GM12878 (cell line): ENCODE results near the gene NAA38. TPM values are rescaled to one million over a fixed set of nuclear protein-coding genes. Genes with fewer than 3 reads are reported as not detected.

ENCODE experiments used
- ATAC-seq: fragments of 200-7000 bp; cut with Tn5 transposase; 3 replicates; pipeline ENCODE4 v1.9.1; 2020; ENCODE audit warnings: mild to moderate bottlenecking, moderate library complexity
- BruUV-seq: library from RNA; stranded (reverse); fragments of 400-500 nt; replicated peaks from 2 replicates; lab custom pipeline; 2021; lab: Mats Ljungman, UMichigan
- CTCF ChIA-PET: fragments of 300-600 bp; sonication (Branson Sonifier 250); formaldehyde crosslinking; extraction: SDS; loops from one replicate; lab custom pipeline; 2021; ENCODE audit warnings: inconsistent platforms; lab: Yijun Ruan, JAX
- POLR2A ChIA-PET: fragments of 350-600 bp; formaldehyde crosslinking; extraction: SDS; loops from one replicate; lab custom pipeline; 2021; ENCODE audit warnings: inconsistent platforms; lab: Charles Lee
- RAD21 ChIA-PET: fragments of 300-600 bp; sonication (Branson Sonifier 250); formaldehyde crosslinking; loops from one replicate; lab custom pipeline; 2023; ENCODE audit warnings: antibody characterized with exemption; ENCODE audit not compliant: unreplicated experiment; lab: Charles Lee
- SMC1A ChIA-PET: fragments of 300-600 bp; sonication (Branson Sonifier 250); formaldehyde crosslinking; loops from one replicate; lab custom pipeline; 2023; ENCODE audit not compliant: unreplicated experiment, uncharacterized antibody; lab: Charles Lee
- DNase-seq: peaks from one replicate; pipeline ENCODE4 v3.0.0-alpha.2; 2011; ENCODE audit warnings: low read depth, low spot score
- FAIRE-seq: peaks from 3 replicates; lab custom pipeline; 2011; peaks lifted over from hg19 to GRCh38; lab: Jason Lieb, UNC
- H2AFZ ChIP-seq: 2 replicates; pipeline ENCODE4 v1.6.0; 2011; ENCODE audit warnings: low read depth, low read length, control low read depth; ENCODE audit not compliant: control insufficient read depth
- H3K27ac ChIP-seq: 2 replicates; pipeline ENCODE4 v1.5.1; 2011; ENCODE audit warnings: control low read depth; ENCODE audit not compliant: control insufficient read depth, insufficient read depth
- H3K27me3 ChIP-seq, 2 experiments: replicated peaks in 1 of 2; 2 replicates each; pipeline versions ENCODE4 v1.6.0 to v1.6.1; 2011; ENCODE audit warnings: low read length in 1 of 2; ENCODE audit not compliant: control insufficient read depth in 2 of 2, insufficient read depth in 2 of 2
- H3K36me3 ChIP-seq, 2 experiments: 2 replicates each; pipeline ENCODE4 v1.5.1; 2011; ENCODE audit warnings: low read length in 1 of 2; ENCODE audit not compliant: control insufficient read depth in 2 of 2, insufficient read depth in 2 of 2
- H3K4me1 ChIP-seq: 2 replicates; pipeline ENCODE4 v1.6.1; 2011; ENCODE audit warnings: mild to moderate bottlenecking, low read length, moderate library complexity, mixed read lengths; ENCODE audit not compliant: control insufficient read depth, insufficient read depth
- H3K4me2 ChIP-seq: 2 replicates; pipeline ENCODE4 v1.6.0; 2011; ENCODE audit warnings: control low read depth; ENCODE audit not compliant: control insufficient read depth, insufficient read depth
- H3K4me3 ChIP-seq: fragments of 200-600 bp; sonication (generic); 2 replicates; pipeline ENCODE4 v1.5.1; 2016
- H3K79me2 ChIP-seq: 2 replicates; pipeline ENCODE4 v1.6.0; 2011; ENCODE audit warnings: low read length; ENCODE audit not compliant: control insufficient read depth, insufficient read depth
- H3K9ac ChIP-seq: 2 replicates; pipeline ENCODE4 v1.8.0; 2011; ENCODE audit warnings: low read length, control low read depth, mixed read lengths; ENCODE audit not compliant: control insufficient read depth, insufficient read depth
- H3K9me3 ChIP-seq: replicated peaks from 3 replicates; pipeline ENCODE4 v1.5.1; 2011; ENCODE audit warnings: mild to moderate bottlenecking, low read length; ENCODE audit not compliant: control insufficient read depth, insufficient read depth
- H4K20me1 ChIP-seq: 2 replicates; pipeline ENCODE4 v1.6.0; 2011; ENCODE audit not compliant: control insufficient read depth, insufficient read depth
- BMI1 ChIP-seq: fragments of 450-650 bp; IDR thresholded peaks from 2 replicates; pipeline ENCODE4 v1.6.1; 2016; ENCODE audit warnings: mild to moderate bottlenecking, moderate library complexity, borderline replicate concordance
- CHD2 ChIP-seq: IDR thresholded peaks from 2 replicates; pipeline ENCODE4 v1.6.1; 2011; ENCODE audit warnings: low read depth, low read length, improper control_type of control experiment, borderline replicate concordance
- GATAD2B ChIP-seq: fragments of 450-650 bp; conservative IDR thresholded peaks from 2 replicates; pipeline ENCODE4 v1.6.1; 2017; ENCODE audit warnings: low read depth, mild to moderate bottlenecking, moderate library complexity
- IKZF1 ChIP-seq: fragments of 450-650 bp; conservative IDR thresholded peaks from 2 replicates; pipeline ENCODE4 v1.6.1; 2017; ENCODE audit warnings: antibody characterized with exemption, mild to moderate bottlenecking
- MYB ChIP-seq: fragments of 150-350 bp; IDR thresholded peaks from 2 replicates; pipeline ENCODE4 v1.6.1; 2014; ENCODE audit warnings: mild to moderate bottlenecking, low read depth, low read length, borderline replicate concordance
- POLR2A ChIP-seq: IDR thresholded peaks from 2 replicates; pipeline ENCODE4 v1.6.1; 2011; ENCODE audit warnings: low read depth, mild to moderate bottlenecking, low read length
- REST ChIP-seq: IDR thresholded peaks from 2 replicates; pipeline ENCODE4 v1.6.1; 2012; ENCODE audit warnings: mild to moderate bottlenecking, low read depth, low read length
- SREBF2 ChIP-seq: IDR thresholded peaks from 2 replicates; pipeline ENCODE4 v1.6.1; 2012; ENCODE audit warnings: mild to moderate bottlenecking, low read length
- STAT3 ChIP-seq: IDR thresholded peaks from 2 replicates; pipeline ENCODE4 v1.6.1; 2011; ENCODE audit warnings: low read depth, low read length, improper control_type of control experiment
- TCF12 ChIP-seq: IDR thresholded peaks from 2 replicates; pipeline ENCODE4 v1.6.1; 2011; ENCODE audit warnings: low read depth, mild to moderate bottlenecking, low read length
- USF2 ChIP-seq: IDR thresholded peaks from 2 replicates; pipeline ENCODE4 v1.6.1; 2011; ENCODE audit warnings: low read depth, low read length, improper control_type of control experiment, borderline replicate concordance
- ZBTB4 ChIP-seq: fragments of 450-650 bp; formaldehyde crosslinking; IDR thresholded peaks from 2 replicates; pipeline ENCODE4 v1.4.0; 2022; ENCODE audit warnings: mild to moderate bottlenecking, moderate library complexity
- WGBS: methylation state at CpG from one replicate; pipeline ENCODE4 v1.1.6; 2016; ENCODE audit warnings: low lambda C conversion rate; ENCODE audit not compliant: insufficient replicate concordance, insufficient coverage; ENCODE audit errors: missing lambda C conversion rate; 5-methylcytosine and 5-hydroxymethylcytosine counted together
- in situ Hi-C: fragments of 300-500 bp; cut with MboI; formaldehyde crosslinking; loops from 9 replicates; pipeline ENCODE4 v1.14.3; 2018; ENCODE audit warnings: mixed read lengths
- intact Hi-C: fragments of 100-400 bp; cut with micrococcal nuclease; formaldehyde crosslinking; loops from one replicate; pipeline ENCODE4 v1.14.2; 2022; ENCODE audit not compliant: unreplicated experiment
- polyA plus RNA-seq, 11 experiments: library from polyadenylated mRNA; depleted of rRNA in 4 of 11; unstranded in 6 of 11; stranded (reverse) in 5 of 11; fragments of >200 nt; fragmentation: Nextera tagmentation in 4 of 11; fragmentation: Illumina TruSeq in 1 of 11; extraction: Ambion mirVana in 4 of 11; extraction: Trizol in 1 of 11; gene quantifications; 1 replicate in 1 of 11; 2 replicates in 10 of 11; pipeline versions ENCODE4 v1.2.1 to v1.2.3, GENCODE V29; 2011 to 2016; ENCODE audit warnings: inconsistent platforms in 2 of 11, missing spikeins in 2 of 11, low read depth in 1 of 11
- total RNA-seq, 4 experiments: library from RNA; depleted of rRNA in 3 of 4; stranded (reverse); fragments of >200 nt in 3 of 4; fragmentation: Illumina TruSeq in 1 of 4; extraction: Trizol in 1 of 4; gene quantifications; 2 replicates each; pipeline versions ENCODE4 v1.2.1 to v1.2.3, GENCODE V29; 2013 to 2021

The NAA38 gene
- total and polyA plus RNA-seq, 10 of the 15 experiments (the other 5 are each of a cell fraction or from before 2014, with no cell fraction given): 31.5 to 337 (median 215) TPM

GRCh38 chr17:7881276-7882054, 24.1 kb upstream of the NAA38 start:
- Histone ChIP-seq H3K9me3 (no peaks in the 10 kb centered on the region), H3K4me3 (peak overlapping the region; percentile 58), H3K9ac (peak overlapping the region; percentile 20; the same call in 1 of the 2 replicates), H4K20me1 (no peaks in the 10 kb centered on the region), H3K4me1 (peaks cover 19% of the 10 kb centered on the region), H2AFZ (no peak overlapping the region), H3K27me3 (no peaks in the 10 kb centered on the region), H3K79me2 (peaks cover 18% of the 10 kb centered on the region), H3K27ac (peak overlapping the region; percentile 10; the same call in 1 of the 2 replicates), H3K36me3 (peaks cover 0 to 2% of the 10 kb centered on the region in 2 experiments; a peak in 1 of 4 replicates), H3K4me2 (peak overlapping the region; percentile 57)
- RAD21 ChIA-PET: interaction anchor here (0.6 kb wide), 1 partner anchor 24 kb away, joined by 3 read pairs; the partner anchor contains the start of gene NAA38
- no TSS peak for BruUV-seq
- DNase-seq (no peak), ATAC-seq (no peak), FAIRE-seq (no peak)
- in situ Hi-C loops (no loop called here), intact Hi-C loops (no loop called here)
- SMC1A ChIA-PET: no interaction called here
- POLR2A ChIA-PET: no interaction called here
- CTCF ChIA-PET: interaction anchor here (1.0 to 8.9 kb wide), 3 partner anchors 12 to 24 kb away, joined by 3 to 75 read pairs (median 5); partner anchors contain the start of gene NAA38
- WGBS: 30% methylated on average over 7 of the region's 7 CpGs
- TF ChIP-seq STAT3 (no peak), IKZF1 (no peak), ZBTB4 (CRISPR knock-in tag) (no peak), GATAD2B (no peak), USF2 (no peak), CHD2 (no peak), TCF12 (no peak), SREBF2 (no peak), MYB (no peak), BMI1 (no peak), POLR2A (no peak), REST (no peak)
